Neural progenitor cell (in vitro differentiated cells): ENCODE results near the gene ARMC9. TPM values are rescaled to one million over a fixed set of nuclear protein-coding genes. Genes with fewer than 3 reads are reported as not detected.

Experiments used
- DNase-seq: peaks from one replicate; pipeline ENCODE4 v3.0.0-alpha.2; 2016; ENCODE audit warnings: low spot score
- H2AFZ ChIP-seq: fragments of 200-600 bp; sonication (generic); replicated peaks from 2 replicates; pipeline ENCODE4 v1.6.1; 2016; ENCODE audit warnings: antibody characterized with exemption
- H3F3A ChIP-seq: fragments of 200-600 bp; sonication (generic); 2 replicates; pipeline ENCODE4 v1.6.1; 2016; ENCODE audit warnings: antibody characterized with exemption, low read depth
- H3K27ac ChIP-seq: fragments of 200-600 bp; sonication (generic); 2 replicates; pipeline ENCODE4 v1.5.1; 2016; ENCODE audit warnings: mild to moderate bottlenecking
- H3K27me3 ChIP-seq: fragments of 200-600 bp; sonication (generic); 2 replicates; pipeline ENCODE4 v1.6.1; 2016; ENCODE audit warnings: mild to moderate bottlenecking, moderate library complexity
- H3K36me3 ChIP-seq: fragments of 200-600 bp; sonication (generic); 2 replicates; pipeline ENCODE4 v1.5.1; 2016
- H3K4me1 ChIP-seq: fragments of 200-600 bp; sonication (generic); 2 replicates; pipeline ENCODE4 v1.6.1; 2016; ENCODE audit warnings: mixed run types
- H3K4me2 ChIP-seq: fragments of 200-600 bp; sonication (generic); 2 replicates; pipeline ENCODE4 v1.6.1; 2016
- H3K4me3 ChIP-seq: fragments of 200-600 bp; sonication (generic); 2 replicates; pipeline ENCODE4 v1.5.1; 2016
- H3K79me2 ChIP-seq: fragments of 200-600 bp; sonication (generic); 2 replicates; pipeline ENCODE4 v1.6.1; 2016; ENCODE audit warnings: low read depth
- H3K9ac ChIP-seq: fragments of 200-600 bp; sonication (generic); 2 replicates; pipeline ENCODE4 v1.6.1; 2016
- H3K9me3 ChIP-seq: fragments of 200-600 bp; sonication (generic); 2 replicates; pipeline ENCODE4 v1.5.1; 2016; ENCODE audit warnings: low read depth
- H4K20me1 ChIP-seq: fragments of 200-600 bp; sonication (generic); 2 replicates; pipeline ENCODE4 v1.6.1; 2016; ENCODE audit warnings: low read depth
- H3K27ac Mint-ChIP-seq: 3 replicates; pipeline ENCODE4 v1.8.0; 2021; ENCODE audit warnings: mixed read lengths
- H3K27me3 Mint-ChIP-seq: 2 replicates; pipeline ENCODE4 v1.8.0; 2022; ENCODE audit warnings: low read depth, mild to moderate bottlenecking, inconsistent platforms, moderate library complexity, mixed read lengths; ENCODE audit not compliant: insufficient read depth
- H3K36me3 Mint-ChIP-seq: 3 replicates; pipeline ENCODE4 v1.8.0; 2021; ENCODE audit warnings: mixed read lengths
- H3K4me1 Mint-ChIP-seq: 3 replicates; pipeline ENCODE4 v1.8.0; 2021; ENCODE audit warnings: mixed read lengths
- H3K4me3 Mint-ChIP-seq: 3 replicates; pipeline ENCODE4 v1.8.0; 2021; ENCODE audit warnings: mild to moderate bottlenecking, moderate library complexity, mixed read lengths
- H3K9me3 Mint-ChIP-seq: 3 replicates; pipeline ENCODE4 v1.8.0; 2020; ENCODE audit warnings: mixed read lengths
- EZH2 ChIP-seq: fragments of 200-600 bp; sonication (generic); IDR thresholded peaks from 2 replicates; pipeline ENCODE4 v1.6.1; 2017; ENCODE audit warnings: antibody characterized with exemption, mild to moderate bottlenecking, moderate library complexity
- EZH2phosphoT487 ChIP-seq: fragments of 200-600 bp; sonication (generic); IDR thresholded peaks from 2 replicates; pipeline ENCODE4 v1.6.1; 2017; ENCODE audit warnings: antibody characterized with exemption
- microRNA-seq: library from miRNA; unstranded; fragments of <30 nt; microRNA quantifications from one replicate; pipeline ENCODE4, GENCODE V29; 2016
- small RNA-seq: library from RNA; depleted of rRNA; stranded (forward); fragments of <200 nt; gene quantifications from one replicate; pipeline ENCODE3, GENCODE V24; 2015
- total RNA-seq: library from RNA; depleted of rRNA; stranded (reverse); fragments of >200 nt; gene quantifications from 2 replicates; pipeline ENCODE4 v1.2.3, GENCODE V29; 2015; ENCODE audit warnings: low replicate concordance
- TF ChIP-seq, protein P1 (sequence below): fragments of 200-600 bp; sonication (generic); IDR thresholded peaks from 2 replicates; pipeline ENCODE4 v1.5.1; 2017; ENCODE audit warnings: antibody characterized with exemption, mild to moderate bottlenecking

ARMC9 gene
- total RNA-seq, 1 donor from 2014 or later = 45.8 TPM

DNA sequence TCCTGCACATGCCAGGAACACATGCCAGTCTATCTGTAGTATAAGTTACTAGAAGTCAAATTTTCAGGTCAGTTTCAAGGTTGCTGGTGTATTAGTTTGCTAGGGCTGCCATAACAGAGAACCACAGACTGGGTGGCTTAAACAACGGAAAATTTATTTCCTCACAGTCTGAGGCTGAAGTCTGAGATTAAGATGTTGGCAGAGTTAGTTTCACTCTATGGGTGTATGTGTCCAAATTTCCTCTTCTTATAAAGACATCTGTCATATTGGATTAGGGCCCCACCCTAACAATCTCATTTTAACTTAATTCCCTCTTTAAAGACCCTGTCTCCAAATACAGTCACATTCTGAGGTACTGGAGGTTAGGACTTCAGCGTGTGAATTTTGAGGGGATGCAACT lies 223.6 kb downstream of the ARMC9 start:
- no peak overlapping the region for H3K4me2 ChIP-seq
- no peaks in the 10 kb centered on the region for H3F3A ChIP-seq
- TF ChIP-seq EZH2 (no peak), EZH2phosphoT487 (no peak)
- TF ChIP-seq, protein P1, sequence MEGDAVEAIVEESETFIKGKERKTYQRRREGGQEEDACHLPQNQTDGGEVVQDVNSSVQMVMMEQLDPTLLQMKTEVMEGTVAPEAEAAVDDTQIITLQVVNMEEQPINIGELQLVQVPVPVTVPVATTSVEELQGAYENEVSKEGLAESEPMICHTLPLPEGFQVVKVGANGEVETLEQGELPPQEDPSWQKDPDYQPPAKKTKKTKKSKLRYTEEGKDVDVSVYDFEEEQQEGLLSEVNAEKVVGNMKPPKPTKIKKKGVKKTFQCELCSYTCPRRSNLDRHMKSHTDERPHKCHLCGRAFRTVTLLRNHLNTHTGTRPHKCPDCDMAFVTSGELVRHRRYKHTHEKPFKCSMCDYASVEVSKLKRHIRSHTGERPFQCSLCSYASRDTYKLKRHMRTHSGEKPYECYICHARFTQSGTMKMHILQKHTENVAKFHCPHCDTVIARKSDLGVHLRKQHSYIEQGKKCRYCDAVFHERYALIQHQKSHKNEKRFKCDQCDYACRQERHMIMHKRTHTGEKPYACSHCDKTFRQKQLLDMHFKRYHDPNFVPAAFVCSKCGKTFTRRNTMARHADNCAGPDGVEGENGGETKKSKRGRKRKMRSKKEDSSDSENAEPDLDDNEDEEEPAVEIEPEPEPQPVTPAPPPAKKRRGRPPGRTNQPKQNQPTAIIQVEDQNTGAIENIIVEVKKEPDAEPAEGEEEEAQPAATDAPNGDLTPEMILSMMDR = no peak
- no peak for DNase-seq
- H3K4me1 Mint-ChIP-seq = no peaks in the 10 kb centered on the region
- no peaks in the 10 kb centered on the region for H3K4me1 ChIP-seq
- no peak overlapping the region for H3K4me3 Mint-ChIP-seq
- H3K36me3 ChIP-seq = no peaks in the 10 kb centered on the region
- no peaks in the 10 kb centered on the region for H3K36me3 Mint-ChIP-seq
- no peak overlapping the region for H2AFZ ChIP-seq
- H3K27ac ChIP-seq = no peak overlapping the region
- H3K9me3 Mint-ChIP-seq = peaks cover 3% of the 10 kb centered on the region
- no peaks in the 10 kb centered on the region for H4K20me1 ChIP-seq
- H3K9ac ChIP-seq = no peak overlapping the region
- H3K27me3 Mint-ChIP-seq = no peaks in the 10 kb centered on the region
- no peak overlapping the region for H3K27ac Mint-ChIP-seq
- no peak overlapping the region for H3K4me3 ChIP-seq
- no peaks in the 10 kb centered on the region for H3K9me3 ChIP-seq
- no peaks in the 10 kb centered on the region for H3K27me3 ChIP-seq
- no peaks in the 10 kb centered on the region for H3K79me2 ChIP-seq

DNA sequence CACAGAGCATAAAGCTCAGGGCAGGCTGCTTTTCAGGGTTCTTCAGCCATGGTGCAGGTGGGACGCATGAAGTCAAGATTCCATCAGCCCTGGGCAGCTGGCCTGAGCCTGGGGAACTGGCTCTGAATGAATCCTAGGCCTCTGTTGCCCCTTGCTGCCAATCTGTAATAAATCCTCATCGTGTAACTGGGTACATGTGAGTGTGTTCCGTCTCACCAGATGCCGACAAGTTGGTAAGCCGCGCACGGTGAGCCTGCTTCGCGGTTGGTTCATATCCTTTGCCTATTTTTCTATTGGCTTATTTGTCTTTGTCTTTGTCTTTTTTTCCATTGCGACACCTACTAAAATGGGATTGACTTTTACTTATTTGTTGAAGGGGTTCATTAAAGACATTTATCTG lies 224.7 kb downstream of the ARMC9 start:
- no peaks in the 10 kb centered on the region for H3K9me3 ChIP-seq
- no peak overlapping the region for H3K4me2 ChIP-seq
- no peak for DNase-seq
- no peaks in the 10 kb centered on the region for H3K4me1 ChIP-seq
- H3K4me1 Mint-ChIP-seq = no peaks in the 10 kb centered on the region
- H3K27me3 ChIP-seq = no peaks in the 10 kb centered on the region
- H3K4me3 ChIP-seq = no peak overlapping the region
- no peak overlapping the region for H3K9ac ChIP-seq
- H3K36me3 ChIP-seq = no peaks in the 10 kb centered on the region
- H3K27ac ChIP-seq = no peak overlapping the region
- H3K4me3 Mint-ChIP-seq = no peak overlapping the region
- no peaks in the 10 kb centered on the region for H3K36me3 Mint-ChIP-seq
- no peaks in the 10 kb centered on the region for H3K27me3 Mint-ChIP-seq
- H4K20me1 ChIP-seq = no peaks in the 10 kb centered on the region
- no peak overlapping the region for H2AFZ ChIP-seq
- no peaks in the 10 kb centered on the region for H3K79me2 ChIP-seq
- no peak overlapping the region for H3K27ac Mint-ChIP-seq
- TF ChIP-seq, protein P1 = no peak
- TF ChIP-seq EZH2phosphoT487 = no peak
- H3K9me3 Mint-ChIP-seq = peaks cover 3% of the 10 kb centered on the region
- no peaks in the 10 kb centered on the region for H3F3A ChIP-seq

Small RNAs within 50 kb of the gene (microRNA-seq; reads per million reads assigned to microRNA genes)
- not detected for gene MIR4777

Small RNAs within 50 kb of the gene (small RNA-seq; reads per million reads assigned to genes)
- gene AC018738.1 (not detected), gene MIR4777 (not detected)

Other genes with a start within 250 kb of the ARMC9 start
- gene SPATA3, start 202.5 kb upstream of the ARMC9 start, total RNA-seq = not detected in 2 replicates
- gene C2orf72, start 161.1 kb upstream of the ARMC9 start, total RNA-seq = 2.4 TPM in 2 replicates
- gene PSMD1, start 141.8 kb upstream of the ARMC9 start, total RNA-seq = 101 and 132 TPM in 2 replicates
- gene HTR2B, start 73.6 kb upstream of the ARMC9 start, total RNA-seq = not detected in 2 replicates
- 0.90 and 1.5 TPM in 2 replicates for gene B3GNT7, start 197.1 kb downstream of the ARMC9 start, total RNA-seq